Pancreas (tissue), 10 donors: ENCODE measurements around the gene KDM2B. TPM values are rescaled to one million over a fixed set of nuclear protein-coding genes. Genes with fewer than 3 reads are reported as not detected.

Experiments used
- ATAC-seq, 4 donors: fragments of 200-7000 bp; cut with Tn5 transposase; one replicate each; pipeline versions ENCODE4 v1.8.0 to v1.9.1; 2020; ENCODE audit warnings: mild to moderate bottlenecking in 4 of 4, moderate library complexity in 4 of 4
- DNase-seq, 6 donors: peaks; one replicate each; pipeline ENCODE4 v3.0.0-alpha.2; 2020
- FAIRE-seq: peaks from 2 replicates; lab custom pipeline; 2012; peaks lifted over from hg19 to GRCh38; lab: Jason Lieb, UNC
- H3K27ac ChIP-seq, 4 donors: fragments of 200-600 bp; sonication (generic); 1 replicate in 3 of 4; 2 replicates in 1 of 4; pipeline versions ENCODE4 v1.5.0 to v1.8.0; 2020
- H3K27me3 ChIP-seq, 4 donors: fragments of 200-600 bp; one replicate each; pipeline ENCODE4 v1.8.0; 2021
- H3K36me3 ChIP-seq, 3 donors: fragments of 200-600 bp; sonication (generic) in 1 of 3; one replicate each; pipeline versions ENCODE4 v1.5.0 to v1.8.0; 2020 to 2021
- H3K4me1 ChIP-seq, 3 donors: fragments of 200-600 bp; one replicate each; pipeline ENCODE4 v1.8.0; 2021
- H3K4me3 ChIP-seq, 4 donors: fragments of 200-600 bp; sonication (generic) in 2 of 4; one replicate each; pipeline versions ENCODE4 v1.5.0 to v1.8.0; 2020 to 2021
- H3K9me3 ChIP-seq, 4 donors: fragments of 200-600 bp; one replicate each; pipeline ENCODE4 v1.8.0; 2021
- CTCF ChIP-seq, 4 donors: fragments of 200-600 bp; sonication (generic) in 3 of 4; IDR thresholded peaks; one replicate each; pipeline versions ENCODE4 v1.5.0 to v1.8.0; 2021; ENCODE audit warnings: antibody characterized with exemption in 4 of 4
- WGBS, 2 donors: extraction: QIAGEN DNeasy Blood & Tissue Kit; methylation state at CpG; one replicate each; pipeline ENCODE4 v1.1.7; 2013; 5-methylcytosine and 5-hydroxymethylcytosine counted together
- intact Hi-C, 3 donors: fragments of 100-400 bp; cut with DNase I; formaldehyde crosslinking; loops; one replicate each; pipeline versions ENCODE4 v1.11.1 to v1.14.2; 2022
- polyA plus RNA-seq, 2 donors: library from polyadenylated mRNA; stranded (reverse); fragments of 200-250 nt; gene quantifications; one replicate each; pipeline ENCODE4 v1.2.3, GENCODE V29; 2013
- total RNA-seq, 6 donors: library from RNA; stranded (reverse); fragmentation: NEBNext Ultra II Directional in 4 of 6; extraction: Animal tissue kit (Norgen Biotek cat#: 25700) in 4 of 6; gene quantifications; one replicate each; pipeline versions ENCODE4 v1.2.1 to v1.2.4, GENCODE V29; 2021 to 2023
- donor health status: healthy with polysubstance abuse.
- donor health status: DM: no; HTN: no; CAD: no; lungs with moderate emphysema.
- donor health status: DM: no; HTN: no; CAD: no.
- donor health status: control.
- donor health status: control.
- donor health status: Bipolar disorder and iron deficiency.
- donor health status: DM: yes; HTN: yes; CAD: no.
- donor health status: DM: no; HTN: no; CAD: no.
- donor health status: DM: no; HTN: no; CAD: no.
- donor health status: DM: yes; HTN: yes; CAD: no.

Gene KDM2B
- total and polyA plus RNA-seq, 8 donors: 7.4 to 21.7 (median 10.3) TPM

DNA sequence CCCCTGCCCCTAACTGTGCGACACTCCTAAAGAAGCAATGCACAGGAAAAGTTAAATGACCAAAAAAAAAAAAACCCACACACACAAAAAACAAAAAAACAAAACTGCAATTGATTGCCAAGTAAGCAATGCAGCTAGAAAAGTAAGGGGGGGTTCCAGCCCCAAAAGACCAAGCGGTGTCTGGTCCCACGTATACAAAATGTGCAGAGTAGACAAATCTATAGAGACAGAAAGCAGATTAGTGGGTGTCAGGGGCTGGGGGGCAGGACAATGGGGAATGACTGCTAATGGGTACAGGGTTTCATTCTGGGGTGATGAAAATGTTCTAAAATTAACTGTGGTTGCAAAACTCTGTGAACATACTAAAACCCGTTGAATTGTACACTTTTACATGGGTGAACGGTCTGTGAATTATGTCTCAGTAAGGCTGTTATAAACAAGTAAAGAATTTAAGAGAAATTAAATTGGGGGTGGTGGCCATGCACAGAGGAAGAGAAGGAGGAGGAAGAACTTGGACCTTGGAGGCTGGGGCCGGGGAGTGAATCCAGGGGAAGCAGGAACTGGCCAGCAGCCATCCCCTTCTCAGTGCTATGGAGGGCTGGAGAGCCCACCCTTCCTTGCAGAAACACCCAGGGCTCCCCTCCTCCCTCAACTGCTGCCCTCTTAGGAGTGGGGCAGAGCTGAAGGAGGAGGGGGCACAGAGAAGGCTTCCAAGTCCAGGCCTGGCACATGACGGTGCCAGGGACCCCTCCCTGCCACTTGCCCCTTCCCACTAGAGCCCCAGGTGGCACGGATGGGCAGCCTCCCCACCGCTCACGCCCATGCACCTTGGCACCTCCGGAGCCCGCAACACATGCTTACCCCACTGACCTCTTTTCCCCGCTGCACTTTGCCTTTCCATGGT is 45.4 kb downstream of the KDM2B start:
- FAIRE-seq (no peak), ATAC-seq (no peak), DNase-seq (peak in 1 of 6 donors; percentile 74)
- intact Hi-C loops: no loop called here
- H3K4me1 ChIP-seq: peaks cover 0 to 6% (median 4%) of the 10 kb centered on the region in 3 donors
- no peak for TF ChIP-seq CTCF (IDR thresholded peaks at IDR 0.05)
- no peaks in the 10 kb centered on the region for H3K27me3 ChIP-seq
- peak overlapping the region in 2 of 4 donors; percentile 83 to 93 for H3K27ac ChIP-seq
- peaks cover 0 to 4% (median 0%) of the 10 kb centered on the region in 3 donors for H3K36me3 ChIP-seq
- WGBS, 2 donors: 60 to 69% methylated on average over 13 of the region's 13 CpGs
- H3K9me3 ChIP-seq: no peaks in the 10 kb centered on the region
- peak overlapping the region in 1 of 4 donors; percentile 80 for H3K4me3 ChIP-seq

DNA sequence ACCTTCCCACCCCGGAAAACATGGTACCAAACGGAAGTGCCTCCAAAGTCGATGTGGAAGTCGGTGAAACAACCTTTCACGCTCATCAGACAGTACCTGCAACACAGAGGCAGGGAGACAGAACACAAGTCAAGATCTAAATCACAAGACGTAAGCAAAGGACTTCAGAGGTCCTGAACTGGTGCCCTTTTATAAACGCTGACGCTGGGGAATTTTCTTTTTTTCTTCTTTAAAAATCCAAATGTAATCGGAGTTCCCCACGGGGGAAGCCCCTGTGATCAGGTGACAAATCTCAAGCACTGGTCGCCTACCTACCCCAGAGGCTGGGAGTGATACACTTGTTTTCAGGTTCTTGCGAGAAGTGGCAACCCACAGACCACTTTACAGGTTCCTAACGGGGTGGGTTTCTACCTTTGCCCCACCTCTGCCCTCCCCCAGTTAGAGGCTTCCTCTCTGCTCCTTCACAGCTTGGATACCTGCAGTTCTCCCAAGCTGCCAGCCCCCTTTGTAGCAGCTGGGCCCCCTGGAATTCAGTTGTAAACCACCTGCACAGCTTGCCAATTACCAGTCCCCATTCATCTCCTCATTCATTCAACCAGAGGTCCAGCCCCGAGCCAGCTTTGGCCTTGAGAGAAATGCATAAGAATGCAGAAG is 46.2 kb downstream of the KDM2B start:
- Histone ChIP-seq H3K27ac (no peak overlapping the region), H3K4me1 (peaks cover 0 to 6% (median 4%) of the 10 kb centered on the region in 3 donors)
- intact Hi-C loops: no loop called here

DNA sequence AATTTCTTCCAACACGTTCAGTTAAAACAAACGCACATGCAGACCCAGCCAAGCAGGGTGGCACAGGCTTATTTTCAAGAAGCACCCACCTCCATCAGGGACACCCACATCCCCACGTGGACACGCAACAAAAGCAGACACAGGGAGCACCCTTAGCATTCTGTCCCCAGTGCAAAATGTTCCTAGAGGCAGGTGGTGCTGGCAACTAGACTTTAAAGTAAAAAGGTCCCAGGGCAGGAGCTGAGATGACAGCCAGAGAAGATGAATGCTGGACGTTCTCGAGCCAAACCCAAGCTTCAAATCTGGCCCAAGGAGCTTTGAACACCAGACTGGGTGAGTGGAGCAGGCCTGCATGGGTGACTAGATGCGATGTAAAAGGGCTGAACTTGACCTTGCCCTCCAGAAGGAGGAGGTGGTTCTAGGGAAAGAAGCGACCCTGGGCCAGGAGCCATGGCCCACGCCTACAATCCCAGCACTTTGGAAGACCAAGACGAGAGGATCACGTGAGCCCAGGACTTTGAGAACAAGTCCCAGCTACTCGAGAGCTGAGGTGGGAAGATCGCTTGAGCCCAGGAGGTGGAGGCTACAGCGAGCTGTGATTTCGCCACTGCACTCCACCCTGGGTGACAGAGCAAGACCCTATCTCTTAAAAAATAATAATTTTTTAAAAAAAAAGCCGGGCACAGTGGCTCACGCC is 47.3 kb downstream of the KDM2B start:
- no peak for TF ChIP-seq CTCF (IDR thresholded peaks at IDR 0.05)
- DNase-seq (no peak), FAIRE-seq (no peak), ATAC-seq (no peak)
- intact Hi-C loops: no loop called here
- Histone ChIP-seq H3K4me1 (peaks cover 0 to 4% (median 3%) of the 10 kb centered on the region in 3 donors), H3K36me3 (peaks cover 0 to 4% (median 0%) of the 10 kb centered on the region in 3 donors), H3K4me3 (no peak overlapping the region), H3K27me3 (no peaks in the 10 kb centered on the region), H3K9me3 (no peaks in the 10 kb centered on the region), H3K27ac (no peak overlapping the region)
- 79% methylated on average over 17 of the region's 17 CpGs for WGBS, 2 donors

More for the DNA sequence above, 46.2 kb downstream of the KDM2B start:
- no peak overlapping the region for H3K4me3 ChIP-seq
- no peaks in the 10 kb centered on the region for H3K9me3 ChIP-seq
- TF ChIP-seq CTCF (IDR thresholded peaks at IDR 0.05): no peak
- no peak for ATAC-seq
- peaks cover 0 to 4% (median 0%) of the 10 kb centered on the region in 3 donors for H3K36me3 ChIP-seq
- FAIRE-seq: no peak
- 85 to 86% methylated on average over 14 of the region's 14 CpGs for WGBS, 2 donors
- no peaks in the 10 kb centered on the region for H3K27me3 ChIP-seq
- no peak for DNase-seq

DNA sequence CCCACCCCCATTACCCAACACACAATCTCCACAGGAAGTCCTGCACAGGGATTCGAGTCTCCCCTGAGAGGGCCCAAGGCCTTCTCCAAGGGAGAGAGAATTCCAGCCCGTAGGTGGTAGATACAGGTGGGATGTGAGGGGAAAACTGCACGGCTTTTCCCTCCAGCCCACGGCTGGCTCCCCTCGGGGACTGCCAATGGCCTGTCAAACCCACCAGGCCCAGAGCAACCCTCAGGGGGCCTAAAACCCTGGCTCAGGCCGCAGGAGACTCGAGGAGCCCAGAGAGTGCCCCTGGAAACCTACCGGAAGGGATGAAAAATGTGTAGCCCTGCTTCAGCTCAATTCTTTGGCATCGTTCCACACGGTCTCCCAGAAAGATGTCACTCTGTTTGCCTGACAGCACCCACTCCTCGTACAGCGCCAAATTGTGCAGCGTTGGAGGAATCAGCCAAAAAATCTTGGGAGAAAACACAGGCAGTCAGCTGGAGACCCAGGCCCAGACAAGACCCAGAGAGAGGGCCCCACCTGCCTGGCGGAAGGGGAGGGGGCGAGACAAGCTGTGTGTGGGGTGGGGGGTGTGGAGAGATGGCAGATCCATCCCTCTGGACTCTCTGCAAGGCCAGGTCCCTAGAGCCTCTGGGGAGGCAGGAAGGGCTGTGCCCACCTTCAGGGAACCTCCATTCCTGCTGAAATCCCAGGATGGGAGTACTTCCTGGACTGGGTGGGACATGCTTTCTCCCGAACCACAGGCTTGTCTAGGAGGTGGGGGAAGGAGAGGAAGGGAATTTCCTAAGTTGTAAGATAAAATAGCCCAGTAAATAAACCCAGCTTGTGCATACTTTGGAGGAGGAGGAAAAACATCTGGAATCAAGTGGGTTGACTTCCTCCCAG is 48.1 kb downstream of the KDM2B start:
- no peak for FAIRE-seq
- Histone ChIP-seq H3K27ac (peak overlapping the region in 2 of 4 donors; percentile 3 to 12), H3K4me3 (no peak overlapping the region), H3K27me3 (no peaks in the 10 kb centered on the region), H3K36me3 (peaks cover 0 to 4% (median 0%) of the 10 kb centered on the region in 3 donors), H3K4me1 (no peaks in the 10 kb centered on the region), H3K9me3 (no peaks in the 10 kb centered on the region)
- intact Hi-C loops: no loop called here
- no peak for TF ChIP-seq CTCF (IDR thresholded peaks at IDR 0.05)
- DNase-seq: no peak
- no peak for ATAC-seq
- 80 to 82% methylated on average over 16 of the region's 16 CpGs for WGBS, 2 donors
